ENCODE data around the gene CARF.
A peak's percentile ranks its signal among the peaks of the same experiment; 100 is the strongest.
"Not testable (repeated sequence)": the region's sequence is repeated elsewhere in the genome, so short reads cannot be mapped to it uniquely, and the experiment has no call there.

The CARF gene

DNA sequence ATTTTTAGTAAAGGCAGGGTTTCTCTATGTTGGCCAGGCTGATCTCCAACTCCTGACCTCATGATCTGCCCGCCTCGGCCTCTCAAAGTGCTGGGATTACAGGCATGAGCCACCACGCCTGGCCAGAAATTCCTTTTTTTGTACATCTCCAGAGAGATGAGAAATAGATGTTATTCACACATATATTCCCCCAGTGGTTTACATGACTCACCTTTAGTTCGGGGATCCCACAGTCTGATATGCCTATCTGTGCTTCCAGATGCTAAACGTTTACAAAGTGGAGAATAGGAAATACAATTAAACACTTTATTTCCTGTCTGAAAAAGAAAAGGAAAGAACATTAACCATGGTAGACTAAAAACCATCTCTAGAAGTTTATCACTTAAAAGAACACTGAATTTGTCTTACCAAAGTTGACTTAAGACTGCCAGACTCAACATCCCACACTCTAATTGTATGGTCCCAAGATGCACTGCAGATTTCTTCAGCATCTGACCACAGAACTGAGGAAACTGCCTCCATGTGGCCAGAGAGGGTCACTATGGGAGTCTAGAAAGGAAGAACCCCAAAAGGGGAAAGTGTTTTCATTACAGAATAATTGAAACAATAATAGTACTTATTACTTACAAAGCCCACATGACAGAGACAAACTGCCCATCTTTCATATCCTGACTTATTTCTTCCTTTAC is 27.9 kb upstream of the CARF start:
- DNase-seq (ENCODE audit: extremely low read depth, insufficient read length), result no peak
- Histone ChIP-seq H3K36me3 (ENCODE audit: control insufficient read depth, insufficient read depth, low read length) (peaks cover 3% of the 10 kb centered on the region), H3K4me3 (replicated peaks; ENCODE audit: low read depth, low read length) (no peak overlapping the region), H3K27me3 (replicated peaks; ENCODE audit: control insufficient read depth, insufficient read depth, low read length) (no peaks in the 10 kb centered on the region)
- TF ChIP-seq CTCF (IDR thresholded peaks at IDR 0.05; ENCODE audit: insufficient read depth, low read length, poor library complexity, severe bottlenecking), result no peak

- Histone ChIP-seq H3K27me3 (replicated peaks; ENCODE audit: control insufficient read depth, insufficient read depth, low read length) (no peaks in the 10 kb centered on the region), H3K4me3 (replicated peaks; ENCODE audit: low read depth, low read length) (no peak overlapping the region), H3K36me3 (ENCODE audit: control insufficient read depth, insufficient read depth, low read length) (peaks cover 3% of the 10 kb centered on the region)
- DNase-seq (ENCODE audit: extremely low read depth, insufficient read length), result no peak
- no peak for TF ChIP-seq CTCF (IDR thresholded peaks at IDR 0.05; ENCODE audit: insufficient read depth, low read length, poor library complexity, severe bottlenecking)
Observed at GRCh38 chr2:202885190-202885589, 26.9 kb upstream of the CARF start.

DNA sequence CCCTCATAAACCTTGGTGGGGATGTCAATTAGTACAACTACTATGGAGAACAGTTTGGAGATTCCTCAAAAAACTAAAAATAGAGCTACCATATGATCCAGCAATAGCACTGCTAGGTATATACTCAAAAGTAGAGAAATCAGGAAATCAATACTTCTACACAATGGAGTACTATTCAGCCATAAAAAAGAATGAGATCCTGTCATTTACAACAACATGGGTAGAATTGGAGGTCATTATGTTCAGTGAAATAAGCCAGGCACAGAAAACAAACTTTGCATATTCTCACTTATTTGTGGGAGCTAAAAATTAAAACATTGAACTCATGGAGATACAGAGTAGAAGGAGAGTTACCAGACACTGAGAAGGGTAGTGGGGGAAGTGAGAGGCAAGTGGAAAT is 6.6 kb upstream of the CARF start:
- H3K36me3 ChIP-seq (ENCODE audit: control insufficient read depth, insufficient read depth, low read length); DNase-seq (ENCODE audit: extremely low read depth, insufficient read length): not testable (repeated sequence)

DNA sequence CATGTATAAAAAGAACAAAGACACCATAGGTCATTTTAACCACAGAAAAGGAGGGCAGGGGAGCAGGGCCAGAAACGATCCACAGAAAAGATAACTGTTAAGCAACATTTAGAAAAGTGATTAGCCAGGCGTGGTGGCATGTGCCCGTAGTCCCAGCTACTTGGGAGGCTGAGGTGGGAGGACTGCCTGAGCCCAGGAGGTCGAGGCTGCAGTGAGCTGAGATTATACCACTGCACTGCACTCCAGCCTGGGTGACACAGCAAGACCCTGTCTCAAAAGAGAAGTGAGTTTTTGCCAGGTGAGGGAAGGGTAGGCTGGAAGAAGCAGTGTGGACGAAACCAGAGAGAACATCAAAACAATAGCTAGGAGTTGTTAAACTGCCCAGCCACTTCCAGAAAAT is 3.9 kb upstream of the CARF start:
- no peaks in the 10 kb centered on the region for H3K27me3 ChIP-seq (replicated peaks; ENCODE audit: control insufficient read depth, insufficient read depth, low read length)
- TF ChIP-seq CTCF (IDR thresholded peaks at IDR 0.05; ENCODE audit: insufficient read depth, low read length, poor library complexity, severe bottlenecking), result no peak
- DNase-seq (ENCODE audit: extremely low read depth, insufficient read length), result no peak
- no peak overlapping the region for H3K4me3 ChIP-seq (replicated peaks; ENCODE audit: low read depth, low read length)
- no peaks in the 10 kb centered on the region for H3K36me3 ChIP-seq (ENCODE audit: control insufficient read depth, insufficient read depth, low read length)

More for the DNA sequence above, 6.6 kb upstream of the CARF start:
- not testable (repeated sequence) for H3K27me3 ChIP-seq (replicated peaks; ENCODE audit: control insufficient read depth, insufficient read depth, low read length); H3K4me3 ChIP-seq (replicated peaks; ENCODE audit: low read depth, low read length)

GRCh38 chr2:202909394-202910192 is 2.5 kb upstream of the CARF start:
- no peak for DNase-seq (ENCODE audit: extremely low read depth, insufficient read length)
- H3K36me3 ChIP-seq (ENCODE audit: control insufficient read depth, insufficient read depth, low read length), result no peaks in the 10 kb centered on the region

DNA sequence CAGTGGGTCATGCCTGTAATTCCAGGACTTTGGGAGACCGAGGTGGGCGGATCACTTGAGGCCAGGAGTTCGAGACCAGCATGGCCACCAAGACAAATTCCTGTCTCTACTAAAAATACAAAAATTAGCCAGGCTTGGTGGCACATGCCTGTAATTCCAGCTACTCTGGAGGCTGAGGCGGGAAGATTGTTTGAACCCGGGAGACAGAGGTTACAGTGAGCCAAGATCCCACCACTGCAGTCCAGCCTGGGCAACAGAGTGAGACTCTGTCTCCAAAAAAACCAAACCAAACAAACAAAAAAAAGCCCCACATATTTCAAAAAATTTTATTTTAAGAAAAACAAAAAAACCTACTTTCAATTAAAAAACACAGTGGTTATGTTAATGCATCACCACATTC is 1.8 kb upstream of the CARF start:
- not testable (repeated sequence) for DNase-seq (ENCODE audit: extremely low read depth, insufficient read length); H3K36me3 ChIP-seq (ENCODE audit: control insufficient read depth, insufficient read depth, low read length); H3K27me3 ChIP-seq (replicated peaks; ENCODE audit: control insufficient read depth, insufficient read depth, low read length)
- peak overlapping the region; percentile 77 for H3K4me3 ChIP-seq (replicated peaks; ENCODE audit: low read depth, low read length)

More at GRCh38 chr2:202909394-202910192, 2.5 kb upstream of the CARF start:
- Histone ChIP-seq H3K4me3 (replicated peaks; ENCODE audit: low read depth, low read length) (peak overlapping the region; percentile 77), H3K27me3 (replicated peaks; ENCODE audit: control insufficient read depth, insufficient read depth, low read length) (no peaks in the 10 kb centered on the region)
- no peak for TF ChIP-seq CTCF (IDR thresholded peaks at IDR 0.05; ENCODE audit: insufficient read depth, low read length, poor library complexity, severe bottlenecking)
